HepG2 (cell line): ENCODE data around the gene WDR54. TPM values are rescaled to one million over a fixed set of nuclear protein-coding genes. Genes with fewer than 3 reads are reported as not detected.

Experiments used
- ATAC-seq: fragments of 200-7000 bp; cut with Tn5 transposase; 3 replicates; pipeline ENCODE4 v1.9.1; 2020; ENCODE audit warnings: mild to moderate bottlenecking, moderate library complexity
- BruUV-seq: library from RNA; stranded (reverse); fragments of 400-500 nt; replicated peaks from 2 replicates; lab custom pipeline; 2021; lab: Mats Ljungman, UMichigan
- CTCF ChIA-PET: fragments of 300-600 bp; formaldehyde crosslinking; extraction: SDS; loops from one replicate; lab custom pipeline; 2021; ENCODE audit warnings: low total read pairs, inconsistent platforms, low intra/inter-chr PET ratio; lab: Yijun Ruan, JAX
- POLR2A ChIA-PET: fragments of 350-600 bp; sonication (Branson Sonifier 250); formaldehyde crosslinking; loops from one replicate; lab custom pipeline; 2020; ENCODE audit warnings: antibody characterized with exemption, inconsistent platforms; lab: Yijun Ruan, JAX
- DNase-seq: peaks from one replicate; pipeline ENCODE4 v3.0.0-alpha.2; 2015; ENCODE audit warnings: low spot score
- FAIRE-seq: peaks from 3 replicates; lab custom pipeline; 2011; peaks lifted over from hg19 to GRCh38; lab: Jason Lieb, UNC
- H2AFZ ChIP-seq: one replicate; pipeline ENCODE4 v1.6.1; 2011; ENCODE audit warnings: low read length, inconsistent platforms
- H3K27ac ChIP-seq: fragments of 300-600 bp; 3 replicates; pipeline ENCODE4 v1.8.0; 2011; ENCODE audit warnings: mixed run types, mild to moderate bottlenecking, mixed read lengths, low read length, inconsistent platforms; ENCODE audit not compliant: insufficient read depth; ENCODE audit errors: extremely low read length
- H3K27me3 ChIP-seq, 2 experiments: fragments of 200-600 bp in 1 of 2; 2 replicates in 1 of 2; 3 replicates in 1 of 2; pipeline versions ENCODE4 v1.6.0 to v1.8.0; 2011; ENCODE audit warnings: low read length in 2 of 2, mild to moderate bottlenecking in 2 of 2, moderate library complexity in 2 of 2, inconsistent platforms in 1 of 2; ENCODE audit not compliant: insufficient read depth in 2 of 2, control insufficient read depth in 1 of 2
- H3K36me3 ChIP-seq, 2 experiments: fragments of 200-600 bp in 1 of 2; replicated peaks in 1 of 2; 2 replicates in 1 of 2; 3 replicates in 1 of 2; pipeline versions ENCODE4 v1.5.1 to v1.8.0; 2011; ENCODE audit warnings: low read length in 2 of 2, inconsistent platforms in 1 of 2; ENCODE audit not compliant: insufficient read depth in 2 of 2, control insufficient read depth in 1 of 2
- H3K4me1 ChIP-seq: 2 replicates; pipeline ENCODE4 v1.5.1; 2012; ENCODE audit warnings: low read length, inconsistent platforms; ENCODE audit not compliant: insufficient read depth
- H3K4me2 ChIP-seq: 2 replicates; pipeline ENCODE4 v1.6.0; 2011; ENCODE audit warnings: low read depth, low read length, inconsistent platforms
- H3K4me3 ChIP-seq, 3 experiments: fragments of 200-600 bp in 1 of 3; sonication (generic), shearing (Covaris generic) in 1 of 3; replicated peaks in 1 of 3; 2 replicates each; pipeline ENCODE4 v1.5.1; 2011 to 2016; ENCODE audit warnings: low read length in 3 of 3, inconsistent platforms in 2 of 3, low read depth in 2 of 3, mild to moderate bottlenecking in 2 of 3, control low read depth in 1 of 3, mixed read lengths in 1 of 3; ENCODE audit not compliant: insufficient read depth in 1 of 3
- H3K79me2 ChIP-seq: one replicate; pipeline ENCODE4 v1.6.1; 2011; ENCODE audit warnings: low read length, inconsistent platforms; ENCODE audit not compliant: insufficient read depth
- H3K9ac ChIP-seq: 2 replicates; pipeline ENCODE4 v1.6.0; 2011; ENCODE audit warnings: mild to moderate bottlenecking, low read depth, low read length, inconsistent platforms; ENCODE audit not compliant: insufficient read depth
- H3K9me3 ChIP-seq: 2 replicates; pipeline ENCODE4 v1.5.1; 2012; ENCODE audit warnings: mild to moderate bottlenecking, low read length
- H4K20me1 ChIP-seq: 2 replicates; pipeline ENCODE4 v1.6.0; 2011; ENCODE audit warnings: inconsistent platforms, mild to moderate bottlenecking, low read length, moderate library complexity; ENCODE audit not compliant: insufficient read depth
- AHR ChIP-seq: IDR thresholded peaks from 2 replicates; pipeline ENCODE4 v1.6.1; 2018; ENCODE audit warnings: missing genetic modification reagents, missing compliant biosample characterization
- ATRX ChIP-seq: sonication (generic); formaldehyde crosslinking; IDR thresholded peaks from 2 replicates; pipeline ENCODE4 v1.4.0; 2020; ENCODE audit warnings: missing genetic modification reagents, borderline replicate concordance
- DNMT1 ChIP-seq: sonication (generic); formaldehyde crosslinking; IDR thresholded peaks from 2 replicates; pipeline ENCODE4 v1.5.1; 2020; ENCODE audit warnings: mild to moderate bottlenecking, missing genetic modification reagents
- HDAC6 ChIP-seq: fragments of 200-600 bp; sonication (generic); IDR thresholded peaks from 2 replicates; pipeline ENCODE4 v1.7.0; 2017; ENCODE audit warnings: mild to moderate bottlenecking, antibody characterized with exemption, low read length, low read depth
- NFATC3 ChIP-seq: sonication (generic); formaldehyde crosslinking; IDR thresholded peaks from 2 replicates; pipeline ENCODE4 v1.5.1; 2020; ENCODE audit warnings: mild to moderate bottlenecking, missing genetic modification reagents
- NPAS2 ChIP-seq: sonication (generic); formaldehyde crosslinking; IDR thresholded peaks from 2 replicates; pipeline ENCODE4 v1.8.0; 2022; ENCODE audit warnings: mild to moderate bottlenecking, missing genetic modification reagents, borderline replicate concordance
- NR0B2 ChIP-seq: sonication (generic); formaldehyde crosslinking; IDR thresholded peaks from 2 replicates; pipeline ENCODE4 v1.4.0; 2020; ENCODE audit warnings: mild to moderate bottlenecking, missing genetic modification reagents
- POLR2A ChIP-seq, 2 experiments: IDR thresholded peaks; 2 replicates each; pipeline ENCODE4 v1.6.1; 2011; ENCODE audit warnings: low read depth in 2 of 2, low read length in 2 of 2, mild to moderate bottlenecking in 1 of 2, moderate library complexity in 1 of 2; ENCODE audit not compliant: insufficient read depth in 1 of 2
- TFDP1 ChIP-seq: IDR thresholded peaks from 2 replicates; pipeline ENCODE4 v1.6.1; 2016; ENCODE audit warnings: missing compliant biosample characterization, missing genetic modification reagents, borderline replicate concordance
- ZNF205 ChIP-seq: IDR thresholded peaks from 2 replicates; pipeline ENCODE4 v1.6.1; 2018; ENCODE audit warnings: missing biosample characterization, missing genetic modification reagents
- ZNF274 ChIP-seq: sonication (generic); formaldehyde crosslinking; IDR thresholded peaks from 2 replicates; pipeline ENCODE4 v1.5.1; 2020; ENCODE audit warnings: mild to moderate bottlenecking, missing genetic modification reagents
- ZNF616 ChIP-seq: sonication (generic); formaldehyde crosslinking; IDR thresholded peaks from 2 replicates; pipeline ENCODE4 v1.5.0; 2020; ENCODE audit warnings: low read depth, mild to moderate bottlenecking, missing genetic modification reagents
- ZNF720 ChIP-seq: sonication (generic); formaldehyde crosslinking; IDR thresholded peaks from 2 replicates; pipeline ENCODE4 v1.4.0; 2020; ENCODE audit warnings: missing genetic modification reagents
- ZNF879 ChIP-seq: sonication (generic); formaldehyde crosslinking; IDR thresholded peaks from 2 replicates; pipeline ENCODE4 v1.8.1; 2023; ENCODE audit warnings: missing genetic modification reagents
- WGBS: methylation state at CpG from one replicate; pipeline ENCODE4 v1.1.6; 2017; ENCODE audit warnings: low lambda C conversion rate; 5-methylcytosine and 5-hydroxymethylcytosine counted together
- in situ Hi-C: cut with HindIII; loops from 2 replicates; pipeline ENCODE4 v1.10.0; 2017; ENCODE audit warnings: low pct_unique_long_range_greater_than_20kb; ENCODE audit not compliant: extremely low pct_ligation_motif_present
- intact Hi-C: fragments of 100-400 bp; cut with micrococcal nuclease; formaldehyde crosslinking; loops from one replicate; pipeline ENCODE4 v1.10.0; 2022; ENCODE audit not compliant: unreplicated experiment
- polyA plus RNA-seq, 8 experiments: library from polyadenylated mRNA; depleted of rRNA in 3 of 8; stranded (reverse) in 7 of 8; unstranded in 1 of 8; fragments of >200 nt; fragmentation: Illumina TruSeq in 4 of 8; extraction: Trizol in 4 of 8; gene quantifications; 2 replicates each; pipeline versions ENCODE4 v1.2.1 to v1.2.3, GENCODE V29; 2011 to 2016; ENCODE audit warnings: low read depth in 4 of 8, missing spikeins in 1 of 8, mixed read lengths in 1 of 8; ENCODE audit not compliant: insufficient read depth in 1 of 8
- total RNA-seq, 5 experiments: library from RNA; depleted of rRNA; stranded (reverse); fragments of >200 nt; fragmentation: Illumina TruSeq; extraction: Trizol; gene quantifications; 2 replicates each; pipeline ENCODE4 v1.2.3, GENCODE V29; 2016; ENCODE audit warnings: low read depth in 1 of 5
- TF ChIP-seq, protein P1 (sequence below): sonication (generic); formaldehyde crosslinking; IDR thresholded peaks from 2 replicates; pipeline ENCODE4 v1.4.0; 2020; ENCODE audit warnings: missing genetic modification reagents
- TF ChIP-seq, protein P2 (sequence below): sonication (generic); formaldehyde crosslinking; IDR thresholded peaks from 2 replicates; pipeline ENCODE4 v1.8.0; 2022; ENCODE audit warnings: mild to moderate bottlenecking, missing genetic modification reagents; ENCODE audit not compliant: insufficient replicate concordance

Gene WDR54
- total and polyA plus RNA-seq, 2 of the 13 experiments (the other 11 are each of a cell fraction or from before 2014, with no cell fraction given): 2.0 to 17.3 TPM

GRCh38 chr2:74426181-74426758 lies 4.7 kb downstream of the WDR54 start:
- no peaks in the 10 kb centered on the region for H3K9me3 ChIP-seq
- no peak overlapping the region for H3K4me3 ChIP-seq
- no peak overlapping the region for H3K4me2 ChIP-seq
- ChIA-PET POLR2A (interaction anchor here (0.6 to 9.5 kb wide), 11 partner anchors 9 to 75 kb away, joined by 3 to 272 read pairs (median 4); partner anchors contain the start of genes CCDC142, INO80B, RTKN and TTC31), CTCF (no interaction called here)
- peaks cover 32 to 59% of the 10 kb centered on the region in 2 experiments for H3K36me3 ChIP-seq
- peaks cover 18% of the 10 kb centered on the region; the same call in 1 of the 2 replicates for H4K20me1 ChIP-seq
- H3K27me3 ChIP-seq: no peaks in the 10 kb centered on the region; a peak in 1 of 5 replicates
- peaks cover 89% of the 10 kb centered on the region for H3K4me1 ChIP-seq
- 97% methylated on average over 14 of the region's 14 CpGs for WGBS
- ATAC-seq (no peak), DNase-seq (no peak), FAIRE-seq (no peak)
- no peak overlapping the region for H3K9ac ChIP-seq
- in situ Hi-C loops: no loop called here
- no peak overlapping the region for H3K27ac ChIP-seq
- peaks cover 2% of the 10 kb centered on the region for H3K79me2 ChIP-seq
- intact Hi-C loops: no loop called here
- no TSS peak for BruUV-seq
- no peak overlapping the region for H2AFZ ChIP-seq
- TF ChIP-seq DNMT1 (CRISPR knock-in tag): no peak
- TF ChIP-seq POLR2A (IDR thresholded peaks at IDR 0.05; ENCODE audit: insufficient read depth in 1 of 2, low read depth in 2 of 2, low read length in 2 of 2): 0 out of 4 replicates have a peak, but pooled peaks of 1 of the 2 experiments have one; percentile 19
- no peak for TF ChIP-seq NFATC3 (CRISPR knock-in tag)
- no peak for TF ChIP-seq HDAC6
- no peak for TF ChIP-seq ZNF879 (CRISPR knock-in tag)
- no peak for TF ChIP-seq ZNF274 (CRISPR knock-in tag)
- TF ChIP-seq ZNF720 (CRISPR knock-in tag): no peak
- TF ChIP-seq, protein P1, sequence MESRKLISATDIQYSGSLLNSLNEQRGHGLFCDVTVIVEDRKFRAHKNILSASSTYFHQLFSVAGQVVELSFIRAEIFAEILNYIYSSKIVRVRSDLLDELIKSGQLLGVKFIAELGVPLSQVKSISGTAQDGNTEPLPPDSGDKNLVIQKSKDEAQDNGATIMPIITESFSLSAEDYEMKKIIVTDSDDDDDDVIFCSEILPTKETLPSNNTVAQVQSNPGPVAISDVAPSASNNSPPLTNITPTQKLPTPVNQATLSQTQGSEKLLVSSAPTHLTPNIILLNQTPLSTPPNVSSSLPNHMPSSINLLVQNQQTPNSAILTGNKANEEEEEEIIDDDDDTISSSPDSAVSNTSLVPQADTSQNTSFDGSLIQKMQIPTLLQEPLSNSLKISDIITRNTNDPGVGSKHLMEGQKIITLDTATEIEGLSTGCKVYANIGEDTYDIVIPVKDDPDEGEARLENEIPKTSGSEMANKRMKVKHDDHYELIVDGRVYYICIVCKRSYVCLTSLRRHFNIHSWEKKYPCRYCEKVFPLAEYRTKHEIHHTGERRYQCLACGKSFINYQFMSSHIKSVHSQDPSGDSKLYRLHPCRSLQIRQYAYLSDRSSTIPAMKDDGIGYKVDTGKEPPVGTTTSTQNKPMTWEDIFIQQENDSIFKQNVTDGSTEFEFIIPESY: peak; percentile 95
- TF ChIP-seq NPAS2 (CRISPR knock-in tag): no peak
- no peak for TF ChIP-seq TFDP1 (CRISPR knock-in tag)
- TF ChIP-seq ZNF205 (CRISPR knock-in tag): no peak
- TF ChIP-seq NR0B2: no peak
- TF ChIP-seq ATRX (CRISPR knock-in tag): no peak
- TF ChIP-seq, protein P2, sequence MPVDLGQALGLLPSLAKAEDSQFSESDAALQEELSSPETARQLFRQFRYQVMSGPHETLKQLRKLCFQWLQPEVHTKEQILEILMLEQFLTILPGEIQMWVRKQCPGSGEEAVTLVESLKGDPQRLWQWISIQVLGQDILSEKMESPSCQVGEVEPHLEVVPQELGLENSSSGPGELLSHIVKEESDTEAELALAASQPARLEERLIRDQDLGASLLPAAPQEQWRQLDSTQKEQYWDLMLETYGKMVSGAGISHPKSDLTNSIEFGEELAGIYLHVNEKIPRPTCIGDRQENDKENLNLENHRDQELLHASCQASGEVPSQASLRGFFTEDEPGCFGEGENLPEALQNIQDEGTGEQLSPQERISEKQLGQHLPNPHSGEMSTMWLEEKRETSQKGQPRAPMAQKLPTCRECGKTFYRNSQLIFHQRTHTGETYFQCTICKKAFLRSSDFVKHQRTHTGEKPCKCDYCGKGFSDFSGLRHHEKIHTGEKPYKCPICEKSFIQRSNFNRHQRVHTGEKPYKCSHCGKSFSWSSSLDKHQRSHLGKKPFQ (CRISPR knock-in tag): no peak
- no peak for TF ChIP-seq ZNF616 (CRISPR knock-in tag)
- TF ChIP-seq AHR (CRISPR knock-in tag): no peak
